Measurements from ENCODE around the gene GPR139.

- no peak for TF ChIP-seq CTCF (conservative IDR thresholded peaks at IDR 0.05; ENCODE audit: low read depth, low read length)
- no peak for TF ChIP-seq EZH2 (IDR thresholded peaks at IDR 0.05; ENCODE audit: borderline replicate concordance, low read depth, low read length, poor library complexity, severe bottlenecking)
Measured at GRCh38 chr16:20072874-20073202, 852 bp downstream of the GPR139 start.
